Measurements from ENCODE around the gene CD1E.
"Not testable (repeated sequence)": the region's sequence is repeated elsewhere in the genome, so short reads cannot be mapped to it uniquely, and the experiment has no call there.

The CD1E gene

DNA sequence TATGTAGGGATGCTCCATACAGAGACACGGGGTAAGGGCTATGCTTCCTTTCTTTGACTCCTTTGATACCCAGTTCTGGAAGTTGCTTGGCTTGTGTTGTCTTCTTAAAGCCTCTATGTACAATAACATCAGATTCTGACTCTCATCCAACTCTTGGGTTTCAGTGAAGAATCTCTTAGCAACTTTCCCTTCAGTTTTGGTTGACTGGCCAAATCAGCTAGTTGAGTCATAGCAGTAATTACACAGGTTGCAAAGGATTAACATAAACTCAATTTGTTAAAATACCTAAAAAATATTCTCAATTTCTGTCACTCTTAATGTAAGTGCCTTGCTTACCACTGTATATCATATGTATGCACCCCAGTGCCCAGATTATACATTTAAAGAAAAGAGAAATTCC, 9.2 kb downstream of the CD1E start:
- no peak for DNase-seq (ENCODE audit: low read depth)

DNA sequence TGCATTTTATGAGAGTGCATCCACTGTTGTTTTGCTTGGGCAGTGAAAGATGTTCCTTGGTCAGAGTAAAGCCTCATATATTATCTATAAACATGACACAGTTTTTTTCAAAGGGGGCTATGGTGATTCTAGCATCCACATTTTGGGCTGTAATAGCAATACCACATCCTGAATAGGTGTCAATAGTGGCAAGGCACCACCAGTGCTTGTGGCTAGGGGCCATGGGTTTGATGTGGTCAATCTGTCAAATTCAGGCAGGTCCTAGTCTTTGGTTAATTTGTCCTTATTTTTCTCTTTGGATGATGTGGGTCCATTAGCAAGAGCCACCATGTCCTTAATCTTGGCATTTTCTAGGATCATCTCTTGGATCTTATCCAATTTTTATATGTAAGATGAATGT, 13.1 kb downstream of the CD1E start:
- DNase-seq (ENCODE audit: low read depth): no peak

DNA sequence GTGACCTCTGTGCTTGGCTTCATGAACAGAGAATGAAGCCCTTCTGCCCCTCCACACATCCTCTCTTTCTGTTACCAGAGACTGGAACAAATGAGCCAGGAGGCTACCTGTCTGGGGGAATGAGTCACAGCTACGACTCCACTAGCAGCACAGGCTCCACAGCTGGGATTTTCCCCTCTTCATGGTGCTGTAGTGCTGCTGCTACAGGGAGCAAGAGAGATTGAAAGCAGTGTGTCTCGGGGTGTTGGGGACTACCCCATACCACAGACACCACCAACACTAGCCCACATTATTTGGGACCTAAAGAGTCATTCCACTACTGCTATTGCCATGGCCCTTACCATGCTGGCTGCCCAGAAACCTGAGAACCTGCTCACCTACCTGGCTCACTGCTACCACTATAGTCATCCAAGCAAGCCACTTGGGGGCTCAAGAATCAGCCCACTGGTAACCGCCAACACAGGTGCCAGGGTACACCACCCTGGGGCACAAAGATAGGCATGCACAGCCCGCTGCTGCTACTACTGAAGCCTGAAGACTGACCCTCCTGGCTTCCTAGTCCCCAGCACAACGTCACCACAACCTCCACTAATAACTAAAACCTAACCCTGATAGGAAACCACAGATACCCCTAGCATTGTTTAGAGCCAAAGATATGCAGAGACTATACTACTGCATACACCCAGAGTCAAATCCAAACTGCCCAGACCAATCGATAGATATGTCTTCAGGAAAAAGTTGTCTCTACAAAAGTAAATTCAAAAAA, 17.7 kb downstream of the CD1E start:
- no peak for DNase-seq (ENCODE audit: low read depth)

- not testable (repeated sequence) for DNase-seq (ENCODE audit: low read depth)
Measured at GRCh38 chr1:158374101-158374500, 20.4 kb downstream of the CD1E start.

GRCh38 chr1:158374860-158375259, 21.2 kb downstream of the CD1E start:
- DNase-seq (ENCODE audit: low read depth): no peak

GRCh38 chr1:158390331-158390730, 36.6 kb downstream of the CD1E start:
- no peak for DNase-seq (ENCODE audit: low read depth)

DNA sequence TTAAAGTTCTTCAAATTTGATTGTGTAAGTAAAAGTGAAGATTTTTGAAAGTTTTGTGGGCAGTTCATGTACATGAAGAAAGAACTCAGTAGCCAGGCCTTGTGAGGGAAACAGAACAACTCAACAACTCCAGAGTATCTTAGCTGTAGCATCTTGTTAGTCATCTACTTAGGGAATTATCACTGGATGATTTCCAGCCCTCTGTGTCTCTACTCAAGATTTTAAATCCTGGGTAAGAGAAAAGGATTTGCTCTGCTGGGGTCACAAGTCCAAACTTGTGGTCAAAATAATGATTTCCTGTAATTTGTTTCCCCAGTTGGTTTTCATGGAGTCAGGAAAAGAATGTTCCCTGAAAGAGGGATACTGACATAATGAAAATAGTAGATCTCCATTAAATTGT, 37.4 kb downstream of the CD1E start:
- DNase-seq (ENCODE audit: low read depth): no peak

DNA sequence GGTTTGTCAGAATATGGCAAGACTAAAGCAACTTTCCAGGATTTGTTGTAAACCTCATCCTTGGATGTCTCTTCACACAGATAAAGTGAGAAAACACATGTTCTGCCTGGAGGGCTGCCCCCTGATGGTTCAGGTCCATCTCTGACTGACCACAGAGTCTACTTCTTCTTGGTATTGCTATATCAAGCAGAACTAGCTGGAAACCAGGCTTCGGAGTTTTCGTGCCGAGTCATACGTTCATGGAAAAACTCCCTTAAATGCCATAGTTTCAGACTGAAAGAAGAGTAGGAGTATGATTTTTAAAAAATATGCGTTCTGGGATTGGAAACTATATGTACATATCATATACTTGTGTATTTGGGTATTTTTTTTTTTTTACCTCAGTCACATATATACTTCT, 39.8 kb downstream of the CD1E start:
- DNase-seq (ENCODE audit: low read depth): no peak

DNA sequence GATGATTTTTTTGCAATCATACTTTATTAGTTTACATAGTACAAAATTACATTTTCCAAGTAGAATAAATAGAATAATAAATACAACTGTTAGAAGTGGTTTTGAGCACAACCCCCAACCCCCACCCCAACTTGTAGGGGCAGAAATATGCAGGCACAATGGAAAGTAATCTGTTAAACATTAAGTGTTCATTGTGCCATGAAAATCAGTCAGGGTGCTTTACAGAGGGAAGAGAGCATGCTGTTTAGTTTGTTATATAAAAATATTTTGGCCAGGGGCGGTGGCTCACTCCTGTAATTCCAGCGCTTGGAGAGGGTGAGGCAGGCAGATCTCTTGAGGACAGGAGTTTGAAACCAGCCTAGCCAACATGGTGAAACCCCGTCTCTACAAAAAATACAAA, 43.0 kb downstream of the CD1E start:
- DNase-seq (ENCODE audit: low read depth): no peak

- DNase-seq (ENCODE audit: low read depth): no peak
Measured at GRCh38 chr1:158398818-158399514, 45.3 kb downstream of the CD1E start, which contains the start of gene OR10T2. OR10T2 (minus strand) TSS chr1:158399466; CDS start chr1:158399466, 0 bp downstream.

- no peak for DNase-seq (ENCODE audit: low read depth)
Measured at GRCh38 chr1:158400871-158401270, 47.2 kb downstream of the CD1E start.

DNA sequence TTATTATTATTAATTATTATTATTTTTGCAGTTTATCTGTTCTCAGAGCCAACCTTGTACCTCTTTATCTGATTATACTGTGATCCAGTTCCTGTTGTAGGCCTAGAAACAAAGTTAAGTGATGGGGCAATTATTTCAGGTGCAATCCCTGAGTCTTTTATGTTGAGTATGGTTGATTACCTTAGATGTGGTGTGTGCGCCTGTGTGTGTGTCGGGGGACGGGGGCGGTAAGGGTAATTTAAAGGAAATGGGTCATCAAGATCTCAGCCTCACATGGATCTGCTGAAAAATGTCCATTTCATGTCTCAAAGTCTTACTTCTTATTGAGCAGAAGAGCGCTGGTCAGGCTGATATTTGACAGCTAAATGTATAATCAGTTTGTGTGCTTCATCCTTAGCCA, 53.4 kb downstream of the CD1E start:
- DNase-seq (ENCODE audit: low read depth): no peak

Measured in CMK (cell line).